Hematopoietic multipotent progenitor cell treated with erythropoietin and hydrocortisone succinate and interleukin-3 and kit ligand, for 8 days (in vitro differentiated cells): Measurements from ENCODE around the gene EVX2.

Experiments used
- DNase-seq: peaks from one replicate; pipeline ENCODE4 v3.0.0-alpha.2; 2015

EVX2 gene

DNA sequence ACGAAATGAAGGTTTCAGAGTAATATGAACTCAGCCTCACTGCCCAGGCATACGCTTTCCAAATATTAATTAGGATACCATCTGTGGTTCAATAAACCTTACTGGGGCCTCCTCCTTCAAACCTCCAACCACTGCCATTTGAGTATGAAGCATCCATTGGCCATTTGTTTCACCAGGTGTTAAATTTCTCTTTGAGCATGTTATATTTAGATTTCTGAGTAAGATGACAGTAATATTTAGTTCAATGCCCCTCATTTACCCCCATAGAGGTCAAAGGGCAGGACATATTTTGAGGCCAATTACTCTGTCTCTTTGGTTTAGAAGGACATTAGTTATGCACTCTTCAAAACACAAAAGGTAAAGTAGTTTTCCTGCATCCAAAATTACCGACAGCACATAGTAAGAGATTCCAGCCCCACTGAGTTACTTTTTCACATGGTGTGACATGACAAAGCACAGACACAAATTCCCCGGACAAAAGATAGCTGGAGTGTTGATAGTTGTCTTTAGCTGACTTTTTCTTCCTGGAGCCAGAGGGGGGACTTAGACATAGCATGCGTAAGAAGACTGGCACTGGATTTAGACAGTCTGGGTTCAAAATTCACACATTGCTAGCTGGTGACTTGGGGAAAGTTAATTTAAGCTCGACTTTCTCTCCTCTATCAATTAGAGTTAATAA, 48.6 kb downstream of the EVX2 start:
- DNase-seq: no peak

DNA sequence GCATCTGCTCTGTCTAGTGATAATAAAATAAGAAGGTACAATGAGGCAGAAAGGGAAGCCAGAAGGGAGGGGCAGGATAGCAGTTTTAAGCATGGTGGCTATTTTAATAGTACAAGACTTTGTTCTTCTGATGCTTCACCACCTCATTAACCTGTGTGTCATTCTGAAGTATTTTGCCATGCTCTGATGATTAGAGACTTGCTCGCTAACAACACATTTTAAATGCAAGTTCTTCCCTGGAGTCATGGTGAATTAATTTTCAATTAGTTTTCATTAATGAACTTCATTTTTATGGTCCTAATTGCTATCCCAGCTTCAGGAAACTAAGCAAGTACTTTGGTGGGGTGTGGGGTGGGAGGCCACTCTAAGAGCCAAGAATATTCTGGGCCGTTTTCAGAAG, 56.0 kb downstream of the EVX2 start:
- no peak for DNase-seq
